GM18505 (cell line): ENCODE data around the gene DAP.
"Not testable (repeated sequence)": the region's sequence is repeated elsewhere in the genome, so short reads cannot be mapped to it uniquely, and the experiment has no call there.

ENCODE experiments used
- ATAC-seq: cut with Tn5 transposase; IDR thresholded peaks from one replicate; pipeline ENCODE4 v1.9.1; 2021; ENCODE audit not compliant: unreplicated experiment
- POLR2A ChIP-seq: IDR thresholded peaks from 4 replicates; pipeline ENCODE4 v1.6.1; 2011; ENCODE audit warnings: borderline replicate concordance; ENCODE audit not compliant: insufficient read depth, insufficient read length; ENCODE audit errors: extremely low read depth

The DAP gene

DNA sequence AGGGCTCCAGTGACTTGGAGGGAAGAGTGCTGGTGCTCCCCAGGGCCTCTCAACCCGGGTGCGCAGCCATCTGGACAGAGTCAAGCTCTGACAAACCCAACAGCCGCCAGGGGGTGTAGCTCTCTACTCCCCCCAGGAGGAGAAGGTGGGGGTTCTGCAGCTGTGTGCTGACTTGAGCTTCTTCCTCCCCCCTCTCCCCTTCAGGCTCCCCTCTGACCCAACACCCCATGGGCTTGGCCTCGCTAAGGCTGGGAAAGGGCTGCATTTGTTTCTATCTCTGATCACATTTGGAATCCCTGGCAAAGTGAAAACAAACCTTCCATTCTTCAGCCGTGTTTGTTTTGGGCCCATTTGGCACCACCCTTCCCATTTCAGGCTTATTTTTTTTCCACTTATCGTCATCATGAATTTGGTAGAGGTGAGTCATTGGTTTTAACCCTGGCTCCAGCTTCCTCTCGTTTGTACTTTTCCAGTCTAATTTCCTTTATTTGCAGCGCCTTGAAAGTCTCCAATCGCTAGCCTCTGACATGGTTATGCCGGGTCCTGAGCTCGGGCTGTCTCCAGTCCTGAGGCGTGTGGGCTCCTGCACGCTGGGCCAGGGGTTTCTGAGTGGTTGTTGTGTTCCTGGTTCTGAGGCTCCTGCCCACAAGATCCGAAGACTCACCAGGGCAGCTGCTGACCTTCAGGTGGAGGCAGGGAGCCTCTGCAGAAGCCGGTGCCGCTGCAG is 36.1 kb downstream of the DAP start:
- ATAC-seq = no peak
- TF ChIP-seq POLR2A = no peak

DNA sequence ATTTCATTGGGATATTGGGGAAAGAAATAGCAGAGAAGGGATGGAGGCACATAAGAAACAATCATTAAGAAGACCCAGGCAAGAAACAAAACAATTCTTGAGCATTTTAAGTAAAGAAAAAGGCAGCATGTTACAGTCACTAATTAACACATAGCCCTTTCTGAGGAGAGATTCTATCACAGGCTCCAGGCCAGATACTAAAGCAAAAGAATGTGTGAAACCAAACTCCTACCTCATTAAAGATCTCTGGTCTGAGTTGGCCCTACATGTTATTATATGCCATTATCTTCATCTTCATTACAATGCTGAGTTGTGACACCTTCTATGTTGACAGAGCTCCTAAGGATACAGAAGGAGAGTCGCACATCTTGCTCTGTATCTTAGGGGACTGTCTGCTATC is 37.5 kb downstream of the DAP start:
- TF ChIP-seq POLR2A = no peak
- no peak for ATAC-seq

DNA sequence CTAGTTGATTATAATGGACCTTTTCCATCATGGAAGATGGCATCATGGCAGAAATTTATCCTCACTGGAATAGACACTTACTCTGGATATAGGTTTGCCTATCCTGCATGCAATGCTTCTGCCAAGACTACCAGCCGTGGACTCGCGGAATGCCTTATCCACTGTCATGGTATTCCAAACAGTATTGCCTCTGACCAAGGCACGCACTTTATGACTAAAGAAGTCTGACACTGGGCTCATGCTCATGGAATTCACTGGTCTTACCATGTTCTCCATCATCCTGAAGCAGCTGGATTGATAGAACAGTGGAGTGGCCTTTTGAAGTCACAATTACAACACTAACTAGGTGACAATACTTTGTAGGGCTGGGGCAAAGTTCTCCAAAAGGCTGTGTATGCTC is 40.3 kb downstream of the DAP start:
- not testable (repeated sequence) for ATAC-seq

DNA sequence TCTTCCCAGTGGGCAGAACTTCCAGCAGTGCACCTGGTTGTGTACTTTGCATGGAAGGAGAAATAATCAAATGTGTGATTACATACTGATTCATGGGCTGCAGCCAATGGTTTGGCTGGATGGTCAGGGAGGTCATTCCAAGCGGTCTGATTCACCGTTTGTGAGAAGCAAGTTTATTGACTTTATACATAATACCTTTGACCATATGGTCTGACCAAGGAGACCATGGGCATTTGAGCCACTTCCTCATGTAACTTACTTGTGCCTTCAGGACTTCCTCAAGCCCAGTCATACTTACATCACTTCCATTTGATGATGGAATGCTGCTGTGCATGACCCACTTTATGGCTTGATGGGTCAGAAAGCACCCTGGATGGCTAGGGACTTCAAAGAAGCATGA is 41.1 kb downstream of the DAP start:
- no peak for ATAC-seq

DNA sequence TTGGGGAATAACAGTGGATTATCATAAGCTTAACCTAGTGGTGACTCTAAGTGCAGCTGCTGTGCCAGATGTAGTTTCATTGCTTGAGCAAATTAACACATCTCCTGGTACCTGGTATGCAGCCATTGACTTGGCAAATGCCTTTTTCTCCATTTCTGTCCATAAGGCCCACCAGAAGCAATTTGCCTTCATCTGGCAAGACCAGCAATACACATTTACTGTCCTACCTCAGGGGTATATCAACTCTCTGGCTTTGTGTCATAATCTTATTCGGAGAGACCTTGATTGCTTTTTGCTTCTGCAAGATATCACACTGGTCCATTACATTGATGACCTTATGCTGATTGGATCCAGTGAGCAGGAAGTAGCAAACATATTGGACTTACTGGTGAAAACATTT is 42.4 kb downstream of the DAP start:
- ATAC-seq = not testable (repeated sequence)

More for the DNA sequence above, 41.1 kb downstream of the DAP start:
- TF ChIP-seq POLR2A = no peak

- ATAC-seq = not testable (repeated sequence)
Observed at GRCh38 chr5:10716825-10717224, 44.2 kb downstream of the DAP start.

DNA sequence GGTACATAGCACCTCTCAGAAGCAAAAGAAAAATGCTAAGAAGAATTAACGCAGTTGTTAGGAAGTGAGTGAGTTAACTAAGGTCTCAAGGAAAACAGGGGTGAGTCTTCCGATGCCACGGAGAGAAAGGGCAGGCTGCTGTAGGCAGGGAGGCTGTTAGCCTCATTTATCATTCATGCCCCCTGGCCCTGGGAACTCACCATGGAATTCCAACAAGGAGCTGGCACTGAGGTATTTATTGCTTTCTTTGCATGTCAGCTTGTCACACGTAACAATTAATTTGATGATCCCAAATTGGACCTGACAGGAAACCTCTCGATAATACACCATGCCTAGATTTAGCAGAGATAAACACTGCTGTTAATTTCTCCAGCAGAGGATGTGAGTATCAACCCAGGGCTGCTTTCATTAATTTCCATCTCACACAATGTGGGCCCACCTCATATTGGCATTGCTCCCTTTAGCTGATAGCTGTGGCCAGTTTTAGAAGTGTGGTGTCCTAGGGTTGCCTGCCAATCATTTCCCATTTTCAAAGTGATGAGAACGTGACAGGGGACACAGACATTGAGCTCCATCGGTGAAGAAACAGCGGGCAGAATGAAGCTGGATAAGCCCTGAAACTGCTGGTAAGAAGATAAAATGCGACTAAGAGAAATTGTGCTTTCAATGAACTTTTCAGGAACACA is 45.3 kb downstream of the DAP start:
- no peak for TF ChIP-seq POLR2A

DNA sequence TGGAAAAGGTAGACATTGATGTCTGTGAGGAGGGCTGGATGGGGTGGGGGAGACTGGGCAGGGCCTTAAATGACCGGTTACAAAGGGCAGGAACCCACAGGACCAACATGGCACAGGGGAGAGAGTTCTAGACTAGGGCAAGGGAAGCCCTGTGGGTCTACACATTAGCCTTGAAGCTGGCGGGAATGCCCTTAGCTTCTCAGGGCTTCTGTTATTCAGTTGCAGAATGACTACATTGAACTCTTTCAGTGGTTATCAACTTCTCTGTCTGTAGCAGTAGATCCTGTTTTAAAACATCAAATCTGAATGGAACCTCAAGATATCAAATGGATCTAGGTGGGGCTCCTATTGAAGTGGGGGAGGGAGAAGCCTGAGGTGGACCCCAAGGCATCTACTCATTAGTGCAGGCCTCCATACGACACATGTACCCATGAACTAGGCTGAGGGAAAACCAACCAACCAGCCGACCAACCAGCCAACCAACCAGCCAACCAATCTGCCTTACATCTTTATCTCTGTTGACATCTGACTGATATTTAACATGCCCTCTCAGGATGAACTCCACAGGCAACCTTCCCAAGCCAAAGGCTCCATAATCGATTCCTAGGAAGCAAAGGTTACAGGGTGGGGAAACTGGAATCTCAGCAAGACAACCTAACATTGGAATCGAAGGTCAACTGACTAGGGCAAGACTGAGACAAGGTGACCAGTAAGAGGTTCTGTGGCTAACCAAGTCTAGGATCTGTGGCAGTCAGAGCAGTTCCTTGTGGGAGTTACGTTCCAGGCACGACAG is 48.3 kb downstream of the DAP start:
- no peak for TF ChIP-seq POLR2A
- peak; percentile 81 for ATAC-seq

More for the DNA sequence above, 45.3 kb downstream of the DAP start:
- ATAC-seq = no peak

- no peak for ATAC-seq
Observed at GRCh38 chr5:10711562-10711961, 49.5 kb downstream of the DAP start.

DNA sequence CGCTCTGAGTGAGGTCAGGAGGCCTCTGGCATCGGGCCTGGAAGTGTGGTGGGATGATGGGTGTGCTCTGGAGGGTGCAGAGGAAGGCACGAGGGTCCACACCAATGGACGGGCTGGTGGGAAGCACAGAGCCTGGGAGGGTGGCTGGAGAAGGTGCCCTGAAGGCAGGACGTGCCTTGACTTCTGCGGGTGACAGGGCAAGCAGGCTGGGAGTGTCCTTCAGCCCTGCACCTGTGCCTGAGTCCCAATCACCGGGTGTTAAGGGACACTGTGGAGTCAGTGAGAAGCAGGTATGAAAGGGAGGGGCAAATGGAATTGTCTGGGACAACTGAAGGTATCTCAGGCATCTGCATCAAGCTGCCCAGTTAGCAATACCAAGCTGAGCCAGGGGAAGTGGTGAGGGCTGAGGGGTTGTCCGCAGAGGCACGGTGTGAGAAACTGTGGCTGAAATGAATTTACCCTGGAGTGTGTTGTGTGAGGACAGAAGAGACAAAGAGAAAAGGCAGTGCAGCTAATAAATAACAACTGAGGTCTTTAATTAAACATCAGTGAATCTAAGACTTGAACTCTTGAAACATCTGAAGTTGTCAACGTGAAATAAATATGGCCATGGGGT is 50.4 kb downstream of the DAP start:
- no peak for ATAC-seq
- TF ChIP-seq POLR2A = no peak

More at GRCh38 chr5:10711562-10711961, 49.5 kb downstream of the DAP start:
- no peak for TF ChIP-seq POLR2A

- ATAC-seq = no peak
- no peak for TF ChIP-seq POLR2A
Observed at GRCh38 chr5:10709933-10710332, 51.1 kb downstream of the DAP start.

DNA sequence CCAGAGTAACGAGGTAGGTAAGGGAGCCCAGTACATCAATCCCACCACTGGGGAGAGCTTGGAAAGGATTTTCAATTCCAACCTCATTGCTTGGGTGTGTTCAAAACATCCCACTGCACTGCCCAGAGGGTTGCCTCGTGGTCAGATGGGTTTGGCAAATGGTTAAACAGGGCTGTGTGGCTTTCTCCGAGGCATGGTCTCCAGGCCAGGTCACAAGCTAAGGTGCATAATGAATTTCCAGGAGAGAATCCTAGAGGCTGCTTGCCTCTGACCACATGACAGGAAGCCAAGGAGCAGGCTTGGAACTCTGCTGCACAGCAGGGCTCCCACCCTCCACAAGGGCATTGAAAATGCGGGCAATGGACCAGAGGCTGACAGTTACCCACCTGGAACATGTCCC is 51.6 kb downstream of the DAP start:
- TF ChIP-seq POLR2A = no peak
- no peak for ATAC-seq

DNA sequence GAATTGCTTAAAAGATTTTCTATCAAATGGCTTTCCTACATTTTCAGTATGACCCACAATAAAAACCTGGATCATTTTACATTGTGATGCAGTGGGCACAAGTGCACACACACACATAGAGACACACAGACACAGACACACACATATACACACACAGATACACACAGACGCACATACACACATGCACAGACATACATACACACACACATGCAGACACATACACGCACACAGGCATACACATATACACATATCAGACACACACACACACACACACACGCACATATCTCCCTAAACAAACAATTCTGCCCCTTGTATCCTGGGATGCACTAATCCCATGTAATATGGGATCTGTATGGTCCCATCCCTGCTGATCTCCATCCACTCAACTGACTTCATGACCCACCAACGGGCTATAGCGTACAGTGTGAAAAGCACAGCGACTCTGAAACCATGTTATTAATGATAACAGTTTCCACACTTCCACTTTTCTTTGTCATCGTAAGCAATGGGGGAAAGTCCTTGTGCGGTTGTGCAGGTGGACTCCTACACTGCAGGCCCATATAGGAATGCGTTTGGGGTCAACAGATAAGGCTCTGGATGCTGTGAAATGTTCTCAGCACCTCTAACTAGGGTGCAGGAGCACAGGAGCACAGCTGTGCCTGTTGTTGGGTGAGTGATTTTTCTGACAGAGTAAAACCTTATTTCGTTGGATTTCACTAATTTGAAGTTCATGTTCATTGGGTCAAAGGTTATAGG is 52.7 kb downstream of the DAP start:
- no peak for TF ChIP-seq POLR2A
- no peak for ATAC-seq
